Spleen (tissue), 11 donors: Measurements from ENCODE around the gene TYRO3. TPM values are rescaled to one million over a fixed set of nuclear protein-coding genes. Genes with fewer than 3 reads are reported as not detected.

ENCODE experiments used
- DNase-seq: peaks from one replicate; pipeline ENCODE4 v3.0.0-alpha.2; 2020
- H3K27ac ChIP-seq, 8 donors: fragments of 200-600 bp; sonication (generic) in 7 of 8; 1 replicate in 4 of 8; 2 replicates in 4 of 8; pipeline versions ENCODE4 v1.5.0 to v1.8.0; 2016 to 2021; ENCODE audit warnings: inconsistent platforms in 4 of 8, mild to moderate bottlenecking in 4 of 8, moderate library complexity in 1 of 8
- H3K27me3 ChIP-seq, 7 donors: fragments of 200-600 bp; sonication (generic) in 6 of 7; replicated peaks in 1 of 7; 1 replicate in 4 of 7; 2 replicates in 3 of 7; pipeline versions ENCODE4 v1.5.0 to v1.8.0; 2016 to 2021; ENCODE audit warnings: inconsistent platforms in 3 of 7, mild to moderate bottlenecking in 1 of 7
- H3K36me3 ChIP-seq, 6 donors: fragments of 200-600 bp; sonication (generic) in 5 of 6; 1 replicate in 4 of 6; 2 replicates in 2 of 6; pipeline versions ENCODE4 v1.5.0 to v1.8.0; 2016 to 2021; ENCODE audit warnings: inconsistent platforms in 2 of 6
- H3K4me1 ChIP-seq, 6 donors: fragments of 200-600 bp; sonication (generic) in 5 of 6; 1 replicate in 3 of 6; 2 replicates in 3 of 6; pipeline versions ENCODE4 v1.5.0 to v1.8.0; 2016 to 2021; ENCODE audit warnings: inconsistent platforms in 3 of 6
- H3K4me3 ChIP-seq, 8 donors: fragments of 200-600 bp; sonication (generic) in 7 of 8; 1 replicate in 4 of 8; 2 replicates in 4 of 8; pipeline versions ENCODE4 v1.5.0 to v1.8.0; 2016 to 2021; ENCODE audit warnings: inconsistent platforms in 4 of 8, mild to moderate bottlenecking in 4 of 8, moderate library complexity in 2 of 8
- H3K9me3 ChIP-seq, 8 donors: fragments of 200-600 bp; sonication (generic) in 7 of 8; 1 replicate in 4 of 8; 2 replicates in 4 of 8; pipeline versions ENCODE4 v1.5.0 to v1.8.0; 2016 to 2021; ENCODE audit warnings: inconsistent platforms in 4 of 8
- CTCF ChIP-seq, 11 experiments: fragments of 200-600 bp in 7 of 11; fragments of 450-650 bp in 4 of 11; sonication (generic) in 4 of 11; IDR thresholded peaks in 8 of 11; conservative IDR thresholded peaks in 3 of 11; 1 replicate in 7 of 11; 2 replicates in 4 of 11; pipeline versions ENCODE4 v1.4.0 to v1.8.0; 2016 to 2021; ENCODE audit warnings: antibody characterized with exemption in 11 of 11, inconsistent platforms in 4 of 11, mild to moderate bottlenecking in 1 of 11
- POLR2A ChIP-seq, 3 donors: fragments of 450-650 bp; IDR thresholded peaks; one replicate each; pipeline ENCODE4 v1.5.1; 2017; ENCODE audit warnings: antibody characterized with exemption in 3 of 3, mild to moderate bottlenecking in 1 of 3
- POLR2AphosphoS5 ChIP-seq, 3 donors: sonication (generic); formaldehyde crosslinking; IDR thresholded peaks; one replicate each; pipeline ENCODE4 v1.5.1; 2017; ENCODE audit warnings: antibody characterized with exemption in 3 of 3
- WGBS, 5 donors: extraction: QIAGEN DNeasy Blood & Tissue Kit in 3 of 5; methylation state at CpG; one replicate each; pipeline versions ENCODE4 v1.1.5 to v1.1.7; 2013 to 2018; 5-methylcytosine and 5-hydroxymethylcytosine counted together
- intact Hi-C: fragments of 100-400 bp; cut with DNase I; formaldehyde crosslinking; loops from one replicate; pipeline ENCODE4 v1.15.0; 2023; ENCODE audit warnings: low total_unique reads
- polyA plus RNA-seq, 3 donors: library from polyadenylated mRNA; stranded (reverse); fragments of 200-250 nt; gene quantifications; one replicate each; pipeline ENCODE4 v1.2.1, GENCODE V29; 2013
- total RNA-seq, 7 donors: library from RNA; depleted of rRNA in 3 of 7; stranded (reverse); fragments of >200 nt in 3 of 7; fragmentation: NEBNext Ultra II Directional in 4 of 7; extraction: Animal tissue kit (Norgen Biotek cat#: 25700) in 4 of 7; gene quantifications; one replicate each; pipeline versions ENCODE4 v1.1.0 to v1.2.1, GENCODE V29; 2016 to 2021
- donor health status: healthy with polysubstance abuse.
- donor health status: DM: no; HTN: no; CAD: no; lungs with moderate emphysema.
- donor health status: DM: no; HTN: no; CAD: no.
- donor health status: Bipolar disorder and iron deficiency.
- donor health status: healthy.
- donor health status: DM: no; HTN: no; CAD: no.
- donor health status: DM: yes; HTN: yes; CAD: no.

The TYRO3 gene
- total and polyA plus RNA-seq, 10 donors, result 2.6 to 36.2 (median 19.4) TPM

- intact Hi-C loops, result no loop called here
- WGBS, 5 donors, result 85 to 96% (median 91%) methylated on average over 5 of the region's 5 CpGs
- H3K27me3 ChIP-seq, result no peaks in the 10 kb centered on the region
- H3K4me3 ChIP-seq, result no peak overlapping the region
- no peak for DNase-seq
- H3K27ac ChIP-seq, result no peak overlapping the region
- TF ChIP-seq POLR2AphosphoS5 (IDR thresholded peaks at IDR 0.05), result no peak
- TF ChIP-seq POLR2A (IDR thresholded peaks at IDR 0.05), result no peak
- TF ChIP-seq CTCF (IDR thresholded peaks at IDR 0.05 in 8 of 11, conservative IDR thresholded peaks at IDR 0.05 in 3 of 11), result no peak
- no peaks in the 10 kb centered on the region for H3K36me3 ChIP-seq
- no peaks in the 10 kb centered on the region for H3K9me3 ChIP-seq
- peaks cover 0 to 27% (median 11%) of the 10 kb centered on the region in 6 donors for H3K4me1 ChIP-seq
Observed at GRCh38 chr15:41629883-41630282, 70.9 kb downstream of the TYRO3 start.

- H3K27me3 ChIP-seq, result no peaks in the 10 kb centered on the region
- DNase-seq, result no peak
- peaks cover 0 to 27% (median 11%) of the 10 kb centered on the region in 6 donors for H3K4me1 ChIP-seq
- H3K27ac ChIP-seq, result no peak overlapping the region
- no peak for TF ChIP-seq POLR2A (IDR thresholded peaks at IDR 0.05)
- no peak for TF ChIP-seq POLR2AphosphoS5 (IDR thresholded peaks at IDR 0.05)
- TF ChIP-seq CTCF (IDR thresholded peaks at IDR 0.05 in 8 of 11, conservative IDR thresholded peaks at IDR 0.05 in 3 of 11), result no peak
- no peaks in the 10 kb centered on the region for H3K9me3 ChIP-seq
- H3K36me3 ChIP-seq, result no peaks in the 10 kb centered on the region
- WGBS, 5 donors, result 64 to 75% (median 70%) methylated on average over 3 of the region's 3 CpGs
- intact Hi-C loops, result no loop called here
- H3K4me3 ChIP-seq, result no peak overlapping the region
Observed at GRCh38 chr15:41630616-41631217, 71.7 kb downstream of the TYRO3 start.

- intact Hi-C loops, result no loop called here
- H3K27me3 ChIP-seq, result no peaks in the 10 kb centered on the region
- no peak overlapping the region for H3K4me3 ChIP-seq
- no peak overlapping the region for H3K27ac ChIP-seq
- H3K9me3 ChIP-seq, result no peaks in the 10 kb centered on the region
- no peak for TF ChIP-seq CTCF (IDR thresholded peaks at IDR 0.05 in 8 of 11, conservative IDR thresholded peaks at IDR 0.05 in 3 of 11)
- TF ChIP-seq POLR2AphosphoS5 (IDR thresholded peaks at IDR 0.05), result no peak
- TF ChIP-seq POLR2A (IDR thresholded peaks at IDR 0.05), result no peak
- WGBS, 5 donors, result 91 to 97% (median 94%) methylated on average over 3 of the region's 3 CpGs
- no peaks in the 10 kb centered on the region for H3K36me3 ChIP-seq
- H3K4me1 ChIP-seq, result peaks cover 0 to 27% (median 11%) of the 10 kb centered on the region in 6 donors
- DNase-seq, result no peak
Observed at GRCh38 chr15:41631880-41632470, 73.0 kb downstream of the TYRO3 start.

Other genes with a start within 250 kb of the TYRO3 start
- 1 to 10 TPM in 6 of 7 donors, not detected in 1; 1.1 to 6.0 (median 2.1) TPM for gene OIP5, start 226.6 kb upstream of the TYRO3 start, total RNA-seq
- 1 to 10 TPM; 1.2 to 3.9 (median 2.3) TPM for gene OIP5, start 226.6 kb upstream of the TYRO3 start, polyA plus RNA-seq
- 10 to 100 TPM in 5 of 7 donors, 1 to 10 TPM in 2; 4.7 to 47.5 (median 18.7) TPM for gene NUSAP1, start 226.3 kb upstream of the TYRO3 start, total RNA-seq
- gene NUSAP1, start 226.3 kb upstream of the TYRO3 start, polyA plus RNA-seq, result 10 to 100 TPM in 1 of 3 donors, 1 to 10 TPM in 2; 4.0 to 17.1 (median 6.8) TPM
- gene NDUFAF1, start 156.7 kb upstream of the TYRO3 start, total RNA-seq, result 10 to 100 TPM; 12.9 to 19.7 (median 15.9) TPM
- gene NDUFAF1, start 156.7 kb upstream of the TYRO3 start, polyA plus RNA-seq, result 10 to 100 TPM in 2 of 3 donors, 1 to 10 TPM in 1; 8.9 to 16.8 (median 15.9) TPM
- 10 to 100 TPM; 29.4 to 71.3 (median 39.6) TPM for gene RTF1, start 142.1 kb upstream of the TYRO3 start, total RNA-seq
- 10 to 100 TPM; 14.2 to 22.5 (median 19.4) TPM for gene RTF1, start 142.1 kb upstream of the TYRO3 start, polyA plus RNA-seq
- gene ITPKA, start 65.3 kb upstream of the TYRO3 start, total RNA-seq, result under 1 TPM in 3 of 7 donors, not detected in 4; 0.17 to 0.51 (median 0.37) TPM
- gene ITPKA, start 65.3 kb upstream of the TYRO3 start, polyA plus RNA-seq, result under 1 TPM; 0.09 to 0.19 (median 0.18) TPM
- 1 to 10 TPM; 2.0 to 7.0 (median 4.5) TPM for gene LTK, start 45.4 kb upstream of the TYRO3 start, total RNA-seq
- 1 to 10 TPM in 2 of 3 donors, under 1 TPM in 1; 0.93 to 5.3 (median 4.5) TPM for gene LTK, start 45.4 kb upstream of the TYRO3 start, polyA plus RNA-seq
- 10 to 100 TPM; 15.8 to 35.9 (median 27.7) TPM for gene RPAP1, start 15.0 kb upstream of the TYRO3 start, total RNA-seq
- 10 to 100 TPM in 2 of 3 donors, 1 to 10 TPM in 1; 7.9 to 11.8 (median 10.2) TPM for gene RPAP1, start 15.0 kb upstream of the TYRO3 start, polyA plus RNA-seq
- 10 to 100 TPM; 38.5 to 67.7 (median 54.8) TPM for gene MGA, start 101.2 kb downstream of the TYRO3 start, total RNA-seq
- 1 to 10 TPM; 2.7 to 4.0 (median 3.2) TPM for gene MGA, start 101.2 kb downstream of the TYRO3 start, polyA plus RNA-seq
- 10 to 100 TPM; 19.9 to 44.5 (median 37.4) TPM for gene MAPKBP1, start 215.3 kb downstream of the TYRO3 start, total RNA-seq
- 10 to 100 TPM in 2 of 3 donors, 1 to 10 TPM in 1; 2.4 to 16.6 (median 12.5) TPM for gene MAPKBP1, start 215.3 kb downstream of the TYRO3 start, polyA plus RNA-seq